K562 (cell line): ENCODE results near the gene MICOS13. TPM values are rescaled to one million over a fixed set of nuclear protein-coding genes. Genes with fewer than 3 reads are reported as not detected.

Experiments used
- DIDO1 ChIP-seq: fragments of 450-650 bp; IDR thresholded peaks from 2 replicates; pipeline ENCODE4 v1.6.1; 2016; ENCODE audit warnings: low read depth, missing biosample characterization, missing genetic modification characterization
- ELF1 ChIP-seq: fragments of 200-800 bp; sonication (Bioruptor generic); IDR thresholded peaks from 2 replicates; pipeline ENCODE4 v1.6.1; 2016; ENCODE audit warnings: missing genetic modification characterization, missing compliant biosample characterization
- ESRRA ChIP-seq: fragments of 450-650 bp; IDR thresholded peaks from 2 replicates; pipeline ENCODE4 v1.6.1; 2014; ENCODE audit warnings: low read depth, mild to moderate bottlenecking, moderate library complexity, borderline replicate concordance
- FOXK2 ChIP-seq, 2 experiments: fragments of 450-650 bp; IDR thresholded peaks in 1 of 2; conservative IDR thresholded peaks in 1 of 2; 2 replicates each; pipeline ENCODE4 v1.6.1; 2016; ENCODE audit warnings: low read depth in 2 of 2, mild to moderate bottlenecking in 1 of 2
- KLF1 ChIP-seq: fragments of 450-650 bp; IDR thresholded peaks from 2 replicates; pipeline ENCODE4 v1.6.1; 2016; ENCODE audit warnings: missing genetic modification characterization, missing compliant biosample characterization
- L3MBTL2 ChIP-seq: fragments of 450-650 bp; IDR thresholded peaks from 2 replicates; pipeline ENCODE4 v1.6.1; 2016; ENCODE audit warnings: mild to moderate bottlenecking, moderate library complexity
- NFXL1 ChIP-seq: fragments of 450-650 bp; formaldehyde crosslinking; IDR thresholded peaks from 2 replicates; pipeline ENCODE4 v1.4.0; 2021; ENCODE audit warnings: mild to moderate bottlenecking
- NONO ChIP-seq, 2 experiments: fragments of 200-400 bp in 1 of 2; fragments of 450-650 bp in 1 of 2; formaldehyde crosslinking in 1 of 2; IDR thresholded peaks; 2 replicates each; pipeline ENCODE4 v1.6.1; 2017; ENCODE audit warnings: low read depth in 2 of 2, mild to moderate bottlenecking in 2 of 2, moderate library complexity in 2 of 2, low read length in 1 of 2
- NR2F6 ChIP-seq: fragments of 450-650 bp; formaldehyde crosslinking; IDR thresholded peaks from 2 replicates; pipeline ENCODE4 v1.4.0; 2020; ENCODE audit warnings: mild to moderate bottlenecking
- SP2 ChIP-seq: IDR thresholded peaks from 2 replicates; pipeline ENCODE4 v1.6.1; 2011; ENCODE audit warnings: mild to moderate bottlenecking, low read depth, low read length, moderate library complexity; ENCODE audit not compliant: poor library complexity, severe bottlenecking; ENCODE audit errors: extremely low read depth
- ZKSCAN3 ChIP-seq: fragments of 250-450 bp; sonication (Bioruptor Pico); IDR thresholded peaks from 2 replicates; pipeline ENCODE4 v1.4.0; 2020
- polyA plus RNA-seq, 8 experiments: library from polyadenylated mRNA; depleted of rRNA in 4 of 8; stranded (reverse) in 5 of 8; unstranded in 3 of 8; fragments of >200 nt; fragmentation: Nextera tagmentation in 2 of 8; fragmentation: Illumina TruSeq in 1 of 8; extraction: Ambion mirVana in 2 of 8; extraction: Trizol in 1 of 8; gene quantifications; 2 replicates each; pipeline versions ENCODE4 v1.2.1 to v1.2.3, GENCODE V29; 2011 to 2014; ENCODE audit warnings: inconsistent platforms in 1 of 8, missing spikeins in 1 of 8
- total RNA-seq, 7 experiments: library from RNA; depleted of rRNA in 6 of 7; stranded (reverse); fragments of >200 nt in 6 of 7; fragmentation: Illumina TruSeq in 2 of 7; extraction: Trizol in 2 of 7; gene quantifications; 2 replicates each; pipeline versions ENCODE4 v1.2.1 to v1.2.3, GENCODE V29; 2011 to 2021; ENCODE audit warnings: low replicate concordance in 1 of 7
- TF ChIP-seq, protein P1 (sequence below), 2 experiments: fragments of 450-650 bp in 1 of 2; sonication (generic) in 1 of 2; formaldehyde crosslinking in 1 of 2; IDR thresholded peaks; 2 replicates each; pipeline versions ENCODE4 v1.7.1 to v1.9.0; 2016 to 2022; ENCODE audit warnings: inconsistent platforms in 1 of 2, mild to moderate bottlenecking in 1 of 2, missing genetic modification reagents in 1 of 2
- TF ChIP-seq, protein P2 (sequence below): fragments of 450-650 bp; formaldehyde crosslinking; IDR thresholded peaks from 2 replicates; pipeline ENCODE4 v1.4.0; 2022; ENCODE audit warnings: mild to moderate bottlenecking, moderate library complexity
- TF ChIP-seq, protein P3 (sequence below): fragments of 450-650 bp; formaldehyde crosslinking; IDR thresholded peaks from 2 replicates; pipeline ENCODE4 v1.4.0; 2020; ENCODE audit warnings: mild to moderate bottlenecking

Gene MICOS13
- total and polyA plus RNA-seq, 9 of the 15 experiments (the other 6 are each of a cell fraction or from before 2014, with no cell fraction given), result 15.5 to 220 (median 49.4) TPM

DNA sequence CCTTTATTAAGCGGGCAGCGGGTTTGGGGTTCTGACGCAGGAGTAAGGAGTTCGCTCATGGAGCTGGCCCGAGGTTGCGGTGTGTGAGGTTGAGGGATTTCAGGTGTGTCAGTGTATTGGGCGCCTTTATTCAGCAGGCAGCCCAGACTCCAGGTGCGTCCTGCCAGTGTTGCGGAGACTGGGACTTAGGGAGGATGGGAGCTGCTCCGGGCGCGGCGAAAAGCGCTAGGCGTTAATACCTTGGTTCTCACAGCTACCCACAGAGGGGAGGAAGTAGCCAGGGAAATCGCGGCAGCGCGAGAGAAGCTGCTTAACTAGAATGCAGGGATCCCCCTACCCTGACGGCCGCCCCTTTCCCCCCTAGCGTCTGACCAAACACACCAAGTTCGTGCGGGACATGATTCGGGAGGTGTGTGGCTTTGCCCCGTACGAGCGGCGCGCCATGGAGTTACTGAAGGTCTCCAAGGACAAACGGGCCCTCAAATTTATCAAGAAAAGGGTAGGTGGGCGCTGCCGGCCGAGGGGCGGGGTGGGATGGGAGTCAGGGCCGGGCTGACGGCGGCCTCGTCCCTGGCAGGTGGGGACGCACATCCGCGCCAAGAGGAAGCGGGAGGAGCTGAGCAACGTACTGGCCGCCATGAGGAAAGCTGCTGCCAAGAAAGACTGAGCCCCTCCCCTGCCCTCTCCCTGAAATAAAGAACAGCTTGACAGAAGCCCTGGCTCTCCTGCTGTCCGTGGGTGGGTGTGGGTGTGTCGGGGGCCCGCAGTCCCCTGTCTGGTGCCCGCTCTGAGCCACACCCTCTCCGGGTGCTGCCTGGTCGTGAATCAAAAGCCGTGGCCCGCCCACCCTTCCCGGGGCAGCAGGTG is 10.9 kb upstream of the MICOS13 start (continued):
- TF ChIP-seq, protein P1, sequence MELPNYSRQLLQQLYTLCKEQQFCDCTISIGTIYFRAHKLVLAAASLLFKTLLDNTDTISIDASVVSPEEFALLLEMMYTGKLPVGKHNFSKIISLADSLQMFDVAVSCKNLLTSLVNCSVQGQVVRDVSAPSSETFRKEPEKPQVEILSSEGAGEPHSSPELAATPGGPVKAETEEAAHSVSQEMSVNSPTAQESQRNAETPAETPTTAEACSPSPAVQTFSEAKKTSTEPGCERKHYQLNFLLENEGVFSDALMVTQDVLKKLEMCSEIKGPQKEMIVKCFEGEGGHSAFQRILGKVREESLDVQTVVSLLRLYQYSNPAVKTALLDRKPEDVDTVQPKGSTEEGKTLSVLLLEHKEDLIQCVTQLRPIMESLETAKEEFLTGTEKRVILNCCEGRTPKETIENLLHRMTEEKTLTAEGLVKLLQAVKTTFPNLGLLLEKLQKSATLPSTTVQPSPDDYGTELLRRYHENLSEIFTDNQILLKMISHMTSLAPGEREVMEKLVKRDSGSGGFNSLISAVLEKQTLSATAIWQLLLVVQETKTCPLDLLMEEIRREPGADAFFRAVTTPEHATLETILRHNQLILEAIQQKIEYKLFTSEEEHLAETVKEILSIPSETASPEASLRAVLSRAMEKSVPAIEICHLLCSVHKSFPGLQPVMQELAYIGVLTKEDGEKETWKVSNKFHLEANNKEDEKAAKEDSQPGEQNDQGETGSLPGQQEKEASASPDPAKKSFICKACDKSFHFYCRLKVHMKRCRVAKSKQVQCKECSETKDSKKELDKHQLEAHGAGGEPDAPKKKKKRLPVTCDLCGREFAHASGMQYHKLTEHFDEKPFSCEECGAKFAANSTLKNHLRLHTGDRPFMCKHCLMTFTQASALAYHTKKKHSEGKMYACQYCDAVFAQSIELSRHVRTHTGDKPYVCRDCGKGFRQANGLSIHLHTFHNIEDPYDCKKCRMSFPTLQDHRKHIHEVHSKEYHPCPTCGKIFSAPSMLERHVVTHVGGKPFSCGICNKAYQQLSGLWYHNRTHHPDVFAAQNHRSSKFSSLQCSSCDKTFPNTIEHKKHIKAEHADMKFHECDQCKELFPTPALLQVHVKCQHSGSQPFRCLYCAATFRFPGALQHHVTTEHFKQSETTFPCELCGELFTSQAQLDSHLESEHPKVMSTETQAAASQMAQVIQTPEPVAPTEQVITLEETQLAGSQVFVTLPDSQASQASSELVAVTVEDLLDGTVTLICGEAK (IDR thresholded peaks at IDR 0.05), result no peak
- TF ChIP-seq, protein P1 (CRISPR knock-in tag; IDR thresholded peaks at IDR 0.05), result no peak
- TF ChIP-seq NONO (IDR thresholded peaks at IDR 0.05; ENCODE audit: low read depth in 2 of 2, low read length in 1 of 2) (0 out of 4 replicates have a peak, but pooled peaks of 1 of the 2 experiments have one; percentile 32), DIDO1 (tag) (no peak), NR2F6 (CRISPR knock-in tag) (no peak), FOXK2 (conservative IDR thresholded peaks at IDR 0.05 in 1 of 2, IDR thresholded peaks at IDR 0.05 in 1 of 2; ENCODE audit: low read depth in 2 of 2) (no peak), ESRRA (no peak), SP2 (no peak), KLF1 (tag) (no peak), ZKSCAN3 (no peak), L3MBTL2 (peak; percentile 47; the same call in 1 of the 2 replicates), NFXL1 (CRISPR knock-in tag) (no peak), ELF1 (no peak)
- TF ChIP-seq, protein P2, sequence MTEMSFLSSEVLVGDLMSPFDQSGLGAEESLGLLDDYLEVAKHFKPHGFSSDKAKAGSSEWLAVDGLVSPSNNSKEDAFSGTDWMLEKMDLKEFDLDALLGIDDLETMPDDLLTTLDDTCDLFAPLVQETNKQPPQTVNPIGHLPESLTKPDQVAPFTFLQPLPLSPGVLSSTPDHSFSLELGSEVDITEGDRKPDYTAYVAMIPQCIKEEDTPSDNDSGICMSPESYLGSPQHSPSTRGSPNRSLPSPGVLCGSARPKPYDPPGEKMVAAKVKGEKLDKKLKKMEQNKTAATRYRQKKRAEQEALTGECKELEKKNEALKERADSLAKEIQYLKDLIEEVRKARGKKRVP (CRISPR knock-in tag), result no peak
- TF ChIP-seq, protein P3, sequence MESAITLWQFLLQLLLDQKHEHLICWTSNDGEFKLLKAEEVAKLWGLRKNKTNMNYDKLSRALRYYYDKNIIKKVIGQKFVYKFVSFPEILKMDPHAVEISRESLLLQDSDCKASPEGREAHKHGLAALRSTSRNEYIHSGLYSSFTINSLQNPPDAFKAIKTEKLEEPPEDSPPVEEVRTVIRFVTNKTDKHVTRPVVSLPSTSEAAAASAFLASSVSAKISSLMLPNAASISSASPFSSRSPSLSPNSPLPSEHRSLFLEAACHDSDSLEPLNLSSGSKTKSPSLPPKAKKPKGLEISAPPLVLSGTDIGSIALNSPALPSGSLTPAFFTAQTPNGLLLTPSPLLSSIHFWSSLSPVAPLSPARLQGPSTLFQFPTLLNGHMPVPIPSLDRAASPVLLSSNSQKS, result no peak; the same call in 1 of the 2 replicates
